Ishikawa (cell line): Measurements from ENCODE around the gene APLP1.

ENCODE experiments used
- CEBPB ChIP-seq: IDR thresholded peaks from 2 replicates; pipeline ENCODE4 v1.6.1; 2012
- CREB1 ChIP-seq: IDR thresholded peaks from 2 replicates; pipeline ENCODE4 v1.6.1; 2012; ENCODE audit warnings: low read depth
- EGR1 ChIP-seq: IDR thresholded peaks from 2 replicates; pipeline ENCODE4 v1.6.1; 2012
- EP300 ChIP-seq: IDR thresholded peaks from 2 replicates; pipeline ENCODE4 v1.6.1; 2012; ENCODE audit warnings: borderline replicate concordance
- FOXM1 ChIP-seq: IDR thresholded peaks from 2 replicates; pipeline ENCODE4 v1.6.1; 2012; ENCODE audit warnings: low read depth, borderline replicate concordance
- MAX ChIP-seq: IDR thresholded peaks from 2 replicates; pipeline ENCODE4 v1.6.1; 2012
- NFIC ChIP-seq: IDR thresholded peaks from 2 replicates; pipeline ENCODE4 v1.6.1; 2012
- RAD21 ChIP-seq: IDR thresholded peaks from 2 replicates; pipeline ENCODE4 v1.6.1; 2012; ENCODE audit warnings: low read depth
- TAF1 ChIP-seq: IDR thresholded peaks from 2 replicates; pipeline ENCODE4 v1.6.1; 2012; ENCODE audit warnings: low read depth, mild to moderate bottlenecking
- TCF12 ChIP-seq: IDR thresholded peaks from 2 replicates; pipeline ENCODE4 v1.6.1; 2012; ENCODE audit warnings: low read depth
- TEAD4 ChIP-seq: IDR thresholded peaks from 2 replicates; pipeline ENCODE4 v1.6.1; 2012
- YY1 ChIP-seq: IDR thresholded peaks from 2 replicates; pipeline ENCODE4 v1.6.1; 2012; ENCODE audit warnings: low read depth
- ZBTB7A ChIP-seq: IDR thresholded peaks from 2 replicates; pipeline ENCODE4 v1.6.1; 2012; ENCODE audit warnings: low read depth
- TF ChIP-seq, protein P1 (sequence below): IDR thresholded peaks from 2 replicates; pipeline ENCODE4 v1.6.1; 2012
- TF ChIP-seq, protein P2 (sequence below): IDR thresholded peaks from 2 replicates; pipeline ENCODE4 v1.6.1; 2012; ENCODE audit warnings: low read depth, mild to moderate bottlenecking

Gene APLP1

GRCh38 chr19:35928507-35928906 lies 60.1 kb downstream of the APLP1 start:
- no peak for TF ChIP-seq ZBTB7A
- TF ChIP-seq CEBPB: no peak
- TF ChIP-seq YY1: no peak
- TF ChIP-seq TCF12: no peak
- TF ChIP-seq TEAD4: no peak
- no peak for TF ChIP-seq RAD21
- no peak for TF ChIP-seq EP300
- TF ChIP-seq, protein P1, sequence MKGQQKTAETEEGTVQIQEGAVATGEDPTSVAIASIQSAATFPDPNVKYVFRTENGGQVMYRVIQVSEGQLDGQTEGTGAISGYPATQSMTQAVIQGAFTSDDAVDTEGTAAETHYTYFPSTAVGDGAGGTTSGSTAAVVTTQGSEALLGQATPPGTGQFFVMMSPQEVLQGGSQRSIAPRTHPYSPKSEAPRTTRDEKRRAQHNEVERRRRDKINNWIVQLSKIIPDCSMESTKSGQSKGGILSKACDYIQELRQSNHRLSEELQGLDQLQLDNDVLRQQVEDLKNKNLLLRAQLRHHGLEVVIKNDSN: no peak
- TF ChIP-seq, protein P2, sequence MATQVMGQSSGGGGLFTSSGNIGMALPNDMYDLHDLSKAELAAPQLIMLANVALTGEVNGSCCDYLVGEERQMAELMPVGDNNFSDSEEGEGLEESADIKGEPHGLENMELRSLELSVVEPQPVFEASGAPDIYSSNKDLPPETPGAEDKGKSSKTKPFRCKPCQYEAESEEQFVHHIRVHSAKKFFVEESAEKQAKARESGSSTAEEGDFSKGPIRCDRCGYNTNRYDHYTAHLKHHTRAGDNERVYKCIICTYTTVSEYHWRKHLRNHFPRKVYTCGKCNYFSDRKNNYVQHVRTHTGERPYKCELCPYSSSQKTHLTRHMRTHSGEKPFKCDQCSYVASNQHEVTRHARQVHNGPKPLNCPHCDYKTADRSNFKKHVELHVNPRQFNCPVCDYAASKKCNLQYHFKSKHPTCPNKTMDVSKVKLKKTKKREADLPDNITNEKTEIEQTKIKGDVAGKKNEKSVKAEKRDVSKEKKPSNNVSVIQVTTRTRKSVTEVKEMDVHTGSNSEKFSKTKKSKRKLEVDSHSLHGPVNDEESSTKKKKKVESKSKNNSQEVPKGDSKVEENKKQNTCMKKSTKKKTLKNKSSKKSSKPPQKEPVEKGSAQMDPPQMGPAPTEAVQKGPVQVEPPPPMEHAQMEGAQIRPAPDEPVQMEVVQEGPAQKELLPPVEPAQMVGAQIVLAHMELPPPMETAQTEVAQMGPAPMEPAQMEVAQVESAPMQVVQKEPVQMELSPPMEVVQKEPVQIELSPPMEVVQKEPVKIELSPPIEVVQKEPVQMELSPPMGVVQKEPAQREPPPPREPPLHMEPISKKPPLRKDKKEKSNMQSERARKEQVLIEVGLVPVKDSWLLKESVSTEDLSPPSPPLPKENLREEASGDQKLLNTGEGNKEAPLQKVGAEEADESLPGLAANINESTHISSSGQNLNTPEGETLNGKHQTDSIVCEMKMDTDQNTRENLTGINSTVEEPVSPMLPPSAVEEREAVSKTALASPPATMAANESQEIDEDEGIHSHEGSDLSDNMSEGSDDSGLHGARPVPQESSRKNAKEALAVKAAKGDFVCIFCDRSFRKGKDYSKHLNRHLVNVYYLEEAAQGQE: no peak
- no peak for TF ChIP-seq FOXM1
- no peak for TF ChIP-seq TAF1
- no peak for TF ChIP-seq EGR1
- no peak for TF ChIP-seq MAX
- no peak for TF ChIP-seq NFIC
- no peak for TF ChIP-seq CREB1
